ENCODE measurements around the gene RBM44. TPM values are rescaled to one million over a fixed set of nuclear protein-coding genes. Genes with fewer than 3 reads are reported as not detected.

Gene RBM44
- total RNA-seq, 1 experiment from 2014 or later: 0.51 TPM

GRCh38 chr2:237765875-237766274 is 32.7 kb upstream of the RBM44 start:
- Histone ChIP-seq H3F3A (ENCODE audit: low read length, unreplicated experiment) (no peaks in the 10 kb centered on the region), H3K4me3 (ENCODE audit: low read length) (no peak overlapping the region), H3K27me3 (ENCODE audit: low read length) (no peaks in the 10 kb centered on the region), H3K36me3 (ENCODE audit: low read depth, low read length) (peaks cover 18% of the 10 kb centered on the region), H3K4me2 (ENCODE audit: low read length) (no peak overlapping the region), H3K9me3 (ENCODE audit: low read length) (no peaks in the 10 kb centered on the region), H3K9me2 (replicated peaks; ENCODE audit: low read length) (no peaks in the 10 kb centered on the region), H3K27ac (ENCODE audit: low read length) (no peak overlapping the region), H2AFZ (ENCODE audit: low read length) (no peak overlapping the region), H4K20me1 (ENCODE audit: low read length) (no peaks in the 10 kb centered on the region), H3K9ac (ENCODE audit: low read length) (no peak overlapping the region), H3K79me2 (ENCODE audit: low read length) (no peaks in the 10 kb centered on the region), H3K4me1 (ENCODE audit: insufficient read depth, low read length) (no peaks in the 10 kb centered on the region)
- no peak for ATAC-seq
- no peak for DNase-seq
- intact Hi-C loops (cut with micrococcal nuclease): no loop called here
- TF ChIP-seq EZH2phosphoT487 (IDR thresholded peaks at IDR 0.05; ENCODE audit: borderline replicate concordance, low read length) (no peak), CTCF (conservative IDR thresholded peaks at IDR 0.05; ENCODE audit: low read depth, low read length) (no peak), EZH2 (IDR thresholded peaks at IDR 0.05; ENCODE audit: low read length, unreplicated experiment) (no peak)
- CTCF ChIA-PET: no interaction called here
- POLR2A ChIA-PET (ENCODE audit: unreplicated experiment): no interaction called here
- no TSS peak for BruUV-seq (replicated peaks)

- no peaks in the 10 kb centered on the region for H3K79me2 ChIP-seq (ENCODE audit: low read length)
- ChIA-PET POLR2A (ENCODE audit: unreplicated experiment) (no interaction called here), CTCF (no interaction called here)
- H3K9me3 ChIP-seq (ENCODE audit: low read length): no peaks in the 10 kb centered on the region
- BruUV-seq (replicated peaks): no TSS peak
- DNase-seq (no peak), ATAC-seq (no peak)
- no peaks in the 10 kb centered on the region for H3K27me3 ChIP-seq (ENCODE audit: low read length)
- no peak overlapping the region for H3K4me2 ChIP-seq (ENCODE audit: low read length)
- TF ChIP-seq EZH2 (IDR thresholded peaks at IDR 0.05; ENCODE audit: low read length, unreplicated experiment): no peak
- TF ChIP-seq CTCF (conservative IDR thresholded peaks at IDR 0.05; ENCODE audit: low read depth, low read length): no peak
- no peak for TF ChIP-seq EZH2phosphoT487 (IDR thresholded peaks at IDR 0.05; ENCODE audit: borderline replicate concordance, low read length)
- no peak overlapping the region for H2AFZ ChIP-seq (ENCODE audit: low read length)
- no peaks in the 10 kb centered on the region for H3K4me1 ChIP-seq (ENCODE audit: insufficient read depth, low read length)
- peaks cover 18% of the 10 kb centered on the region for H3K36me3 ChIP-seq (ENCODE audit: low read depth, low read length)
- H3K9ac ChIP-seq (ENCODE audit: low read length): no peak overlapping the region
- H3F3A ChIP-seq (ENCODE audit: low read length, unreplicated experiment): no peaks in the 10 kb centered on the region
- intact Hi-C loops (cut with micrococcal nuclease): no loop called here
- no peaks in the 10 kb centered on the region for H3K9me2 ChIP-seq (replicated peaks; ENCODE audit: low read length)
- H3K4me3 ChIP-seq (ENCODE audit: low read length): no peak overlapping the region
- H3K27ac ChIP-seq (ENCODE audit: low read length): no peak overlapping the region
- H4K20me1 ChIP-seq (ENCODE audit: low read length): no peaks in the 10 kb centered on the region
Measured at GRCh38 chr2:237766340-237766739, 32.2 kb upstream of the RBM44 start.

GRCh38 chr2:237772513-237772912 is 26.1 kb upstream of the RBM44 start:
- Histone ChIP-seq H3K9ac (ENCODE audit: low read length) (no peak overlapping the region), H3K4me2 (ENCODE audit: low read length) (no peak overlapping the region), H3K36me3 (ENCODE audit: low read depth, low read length) (peaks cover 14% of the 10 kb centered on the region), H3K9me3 (ENCODE audit: low read length) (no peaks in the 10 kb centered on the region), H4K20me1 (ENCODE audit: low read length) (no peaks in the 10 kb centered on the region), H3K4me1 (ENCODE audit: insufficient read depth, low read length) (no peaks in the 10 kb centered on the region), H3K79me2 (ENCODE audit: low read length) (no peaks in the 10 kb centered on the region), H3K4me3 (ENCODE audit: low read length) (no peak overlapping the region), H3K9me2 (replicated peaks; ENCODE audit: low read length) (no peaks in the 10 kb centered on the region), H3K27me3 (ENCODE audit: low read length) (no peaks in the 10 kb centered on the region), H3K27ac (ENCODE audit: low read length) (no peak overlapping the region), H3F3A (ENCODE audit: low read length, unreplicated experiment) (no peaks in the 10 kb centered on the region), H2AFZ (ENCODE audit: low read length) (no peak overlapping the region)
- ChIA-PET CTCF (no interaction called here), POLR2A (ENCODE audit: unreplicated experiment) (no interaction called here)
- TF ChIP-seq EZH2phosphoT487 (IDR thresholded peaks at IDR 0.05; ENCODE audit: borderline replicate concordance, low read length) (no peak), EZH2 (IDR thresholded peaks at IDR 0.05; ENCODE audit: low read length, unreplicated experiment) (no peak), CTCF (conservative IDR thresholded peaks at IDR 0.05; ENCODE audit: low read depth, low read length) (no peak)
- DNase-seq (no peak), ATAC-seq (no peak)
- BruUV-seq (replicated peaks): no TSS peak
- intact Hi-C loops (cut with micrococcal nuclease): no loop called here
